WTC11 (cell line): ENCODE measurements around the gene ALKBH2. TPM values are rescaled to one million over a fixed set of nuclear protein-coding genes. Genes with fewer than 3 reads are reported as not detected.

Experiments
- ATAC-seq: fragments of 200-7000 bp; cut with Tn5 transposase; 2 replicates; pipeline ENCODE4 v1.10.0; 2021; ENCODE audit warnings: mild to moderate bottlenecking, moderate library complexity
- CTCF ChIA-PET: fragments of 300-600 bp; sonication (Branson Sonifier 250); formaldehyde crosslinking; loops from one replicate; lab custom pipeline; 2021; ENCODE audit warnings: antibody characterized with exemption; lab: Charles Lee
- POLR2A ChIA-PET: fragments of 350-600 bp; sonication (Branson Sonifier 250); formaldehyde crosslinking; loops from one replicate; lab custom pipeline; 2021; ENCODE audit warnings: antibody characterized with exemption; lab: Charles Lee
- DNase-seq: peaks from one replicate; pipeline ENCODE4 v3.0.0; 2021; ENCODE audit warnings: low spot score
- H3K27ac Mint-ChIP-seq: 2 replicates; pipeline ENCODE4 v1.8.0; 2021; ENCODE audit warnings: mixed read lengths
- H3K27me3 Mint-ChIP-seq: 2 replicates; pipeline ENCODE4 v1.8.0; 2021; ENCODE audit warnings: low read depth, mild to moderate bottlenecking, moderate library complexity, mixed read lengths
- H3K36me3 Mint-ChIP-seq: 2 replicates; pipeline ENCODE4 v1.8.0; 2021; ENCODE audit warnings: mixed read lengths
- H3K4me1 Mint-ChIP-seq: 2 replicates; pipeline ENCODE4 v1.8.0; 2022; ENCODE audit warnings: mixed read lengths
- H3K4me3 Mint-ChIP-seq: 2 replicates; pipeline ENCODE4 v1.8.0; 2021; ENCODE audit warnings: mild to moderate bottlenecking, moderate library complexity, mixed read lengths
- H3K9me3 Mint-ChIP-seq: 2 replicates; pipeline ENCODE4 v1.8.0; 2021; ENCODE audit warnings: mixed read lengths
- ELF4 ChIP-seq: sonication (generic); formaldehyde crosslinking; IDR thresholded peaks from 2 replicates; pipeline ENCODE4 v1.8.1; 2022; ENCODE audit warnings: low read depth, mild to moderate bottlenecking, moderate library complexity, missing genetic modification reagents
- ESRRA ChIP-seq: sonication (generic); formaldehyde crosslinking; IDR thresholded peaks from 2 replicates; pipeline ENCODE4 v1.8.1; 2022; ENCODE audit warnings: mild to moderate bottlenecking, missing genetic modification reagents, borderline replicate concordance
- GABPB1 ChIP-seq: sonication (generic); formaldehyde crosslinking; IDR thresholded peaks from 2 replicates; pipeline ENCODE4 v1.8.1; 2023; ENCODE audit warnings: mild to moderate bottlenecking, missing genetic modification reagents
- MXD4 ChIP-seq: fragments of 250-450 bp; sonication (Bioruptor Pico); IDR thresholded peaks from 2 replicates; pipeline ENCODE4 v1.8.0; 2021; ENCODE audit warnings: mild to moderate bottlenecking, moderate library complexity, borderline replicate concordance
- ZNF121 ChIP-seq: sonication (generic); formaldehyde crosslinking; IDR thresholded peaks from 2 replicates; pipeline ENCODE4 v1.8.0; 2023; ENCODE audit warnings: missing genetic modification reagents
- total RNA-seq: library from RNA; stranded (reverse); gene quantifications from 3 replicates; pipeline ENCODE4 v1.2.3, GENCODE V29; 2021
- TF ChIP-seq, protein P1 (sequence below): sonication (generic); formaldehyde crosslinking; IDR thresholded peaks from 2 replicates; pipeline ENCODE4 v1.8.1; 2023; ENCODE audit warnings: mild to moderate bottlenecking, moderate library complexity, missing genetic modification reagents
- TF ChIP-seq, protein P2 (sequence below): sonication (generic); formaldehyde crosslinking; IDR thresholded peaks from 2 replicates; pipeline ENCODE4 v1.8.1; 2023; ENCODE audit warnings: mild to moderate bottlenecking, missing genetic modification reagents, borderline replicate concordance
- TF ChIP-seq, protein P3 (sequence below): sonication (generic); formaldehyde crosslinking; IDR thresholded peaks from 2 replicates; pipeline ENCODE4 v1.8.0; 2023; ENCODE audit warnings: mild to moderate bottlenecking, missing genetic modification reagents

ALKBH2 gene
- total RNA-seq, 1 experiment from 2014 or later: 15.2 TPM

DNA sequence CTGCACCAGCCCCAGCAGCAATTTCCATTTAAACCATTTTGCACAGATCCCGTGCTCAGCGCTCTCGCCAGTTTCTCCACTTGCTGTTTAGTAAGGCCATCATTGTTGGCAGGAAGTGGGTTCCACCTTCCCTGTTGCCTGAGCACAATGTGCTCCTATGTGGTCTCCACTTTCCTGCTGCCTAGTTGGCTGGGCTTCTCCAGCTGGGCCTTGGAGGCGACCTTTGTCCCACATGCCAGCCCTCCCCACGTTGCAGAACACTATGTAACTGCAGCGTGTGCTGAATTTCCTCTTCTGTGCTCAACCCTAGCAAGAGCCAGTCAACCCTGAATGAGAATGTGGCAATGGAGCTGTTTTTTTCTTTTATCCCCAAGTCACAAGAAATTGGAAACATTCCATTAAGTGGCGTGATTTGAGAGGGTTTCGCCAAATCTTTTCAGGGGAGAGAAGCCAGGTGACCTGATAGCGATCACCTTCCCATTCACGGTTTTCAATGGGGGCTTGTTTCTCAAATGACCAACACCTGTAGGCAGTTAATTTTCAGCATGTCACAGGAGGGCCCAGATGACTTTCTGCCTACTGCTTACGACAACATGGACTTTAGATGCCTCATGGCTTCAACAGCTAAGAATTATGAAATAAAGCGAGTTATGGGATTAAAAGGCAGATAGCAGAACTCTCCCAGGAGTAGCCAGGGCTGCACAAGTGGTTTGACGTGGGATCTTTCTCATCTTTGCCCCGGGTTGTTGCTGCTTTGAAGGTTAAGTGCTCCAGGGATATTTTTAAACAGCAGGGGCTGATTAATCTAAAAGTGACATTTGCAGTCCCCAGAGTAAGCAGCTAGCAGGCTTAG is 22.7 kb upstream of the ALKBH2 start, which contains the start of gene ACACB:
Gene ACACB, plus strand, starts transcription at position 830 of the 853 bp plus-strand sequence. CDS start 22,819 bp downstream, outside the sequence.
- H3K36me3 Mint-ChIP-seq: no peaks in the 10 kb centered on the region
- POLR2A ChIA-PET: interaction anchor here (0.7 kb wide), 1 partner anchor 10 kb away, joined by 7 read pairs; no protein-coding TSS in a partner anchor
- TF ChIP-seq ELF4 (CRISPR knock-in tag): no peak
- no peak for TF ChIP-seq ESRRA (CRISPR knock-in tag)
- TF ChIP-seq GABPB1 (CRISPR knock-in tag): no peak
- TF ChIP-seq, protein P1, sequence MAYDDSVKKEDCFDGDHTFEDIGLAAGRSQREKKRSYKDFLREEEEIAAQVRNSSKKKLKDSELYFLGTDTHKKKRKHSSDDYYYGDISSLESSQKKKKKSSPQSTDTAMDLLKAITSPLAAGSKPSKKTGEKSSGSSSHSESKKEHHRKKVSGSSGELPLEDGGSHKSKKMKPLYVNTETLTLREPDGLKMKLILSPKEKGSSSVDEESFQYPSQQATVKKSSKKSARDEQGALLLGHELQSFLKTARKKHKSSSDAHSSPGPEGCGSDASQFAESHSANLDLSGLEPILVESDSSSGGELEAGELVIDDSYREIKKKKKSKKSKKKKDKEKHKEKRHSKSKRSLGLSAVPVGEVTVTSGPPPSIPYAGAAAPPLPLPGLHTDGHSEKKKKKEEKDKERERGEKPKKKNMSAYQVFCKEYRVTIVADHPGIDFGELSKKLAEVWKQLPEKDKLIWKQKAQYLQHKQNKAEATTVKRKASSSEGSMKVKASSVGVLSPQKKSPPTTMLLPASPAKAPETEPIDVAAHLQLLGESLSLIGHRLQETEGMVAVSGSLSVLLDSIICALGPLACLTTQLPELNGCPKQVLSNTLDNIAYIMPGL (CRISPR knock-in tag): no peak
- TF ChIP-seq, protein P2, sequence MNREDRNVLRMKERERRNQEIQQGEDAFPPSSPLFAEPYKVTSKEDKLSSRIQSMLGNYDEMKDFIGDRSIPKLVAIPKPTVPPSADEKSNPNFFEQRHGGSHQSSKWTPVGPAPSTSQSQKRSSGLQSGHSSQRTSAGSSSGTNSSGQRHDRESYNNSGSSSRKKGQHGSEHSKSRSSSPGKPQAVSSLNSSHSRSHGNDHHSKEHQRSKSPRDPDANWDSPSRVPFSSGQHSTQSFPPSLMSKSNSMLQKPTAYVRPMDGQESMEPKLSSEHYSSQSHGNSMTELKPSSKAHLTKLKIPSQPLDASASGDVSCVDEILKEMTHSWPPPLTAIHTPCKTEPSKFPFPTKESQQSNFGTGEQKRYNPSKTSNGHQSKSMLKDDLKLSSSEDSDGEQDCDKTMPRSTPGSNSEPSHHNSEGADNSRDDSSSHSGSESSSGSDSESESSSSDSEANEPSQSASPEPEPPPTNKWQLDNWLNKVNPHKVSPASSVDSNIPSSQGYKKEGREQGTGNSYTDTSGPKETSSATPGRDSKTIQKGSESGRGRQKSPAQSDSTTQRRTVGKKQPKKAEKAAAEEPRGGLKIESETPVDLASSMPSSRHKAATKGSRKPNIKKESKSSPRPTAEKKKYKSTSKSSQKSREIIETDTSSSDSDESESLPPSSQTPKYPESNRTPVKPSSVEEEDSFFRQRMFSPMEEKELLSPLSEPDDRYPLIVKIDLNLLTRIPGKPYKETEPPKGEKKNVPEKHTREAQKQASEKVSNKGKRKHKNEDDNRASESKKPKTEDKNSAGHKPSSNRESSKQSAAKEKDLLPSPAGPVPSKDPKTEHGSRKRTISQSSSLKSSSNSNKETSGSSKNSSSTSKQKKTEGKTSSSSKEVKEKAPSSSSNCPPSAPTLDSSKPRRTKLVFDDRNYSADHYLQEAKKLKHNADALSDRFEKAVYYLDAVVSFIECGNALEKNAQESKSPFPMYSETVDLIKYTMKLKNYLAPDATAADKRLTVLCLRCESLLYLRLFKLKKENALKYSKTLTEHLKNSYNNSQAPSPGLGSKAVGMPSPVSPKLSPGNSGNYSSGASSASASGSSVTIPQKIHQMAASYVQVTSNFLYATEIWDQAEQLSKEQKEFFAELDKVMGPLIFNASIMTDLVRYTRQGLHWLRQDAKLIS (CRISPR knock-in tag): no peak
- TF ChIP-seq, all 79 proteins: peak for 0
- CTCF ChIA-PET: interaction anchor here (0.8 to 1.0 kb wide), 3 partner anchors 18 to 278 kb away, joined by 3 read pairs; no protein-coding TSS in a partner anchor
- DNase-seq (no peak), ATAC-seq (0 out of 2 replicates have a peak, but pooled peaks have one; percentile 6)
- H3K9me3 Mint-ChIP-seq: no peaks in the 10 kb centered on the region; the same call in 1 of the 2 replicates
- H3K4me1 Mint-ChIP-seq: peaks cover 13% of the 10 kb centered on the region
- no peak within 1 kb of the TSS for H3K4me3 Mint-ChIP-seq
- no peaks in the 10 kb centered on the region for H3K27me3 Mint-ChIP-seq
- peak within 1 kb of the TSS; percentile 27; the same call in 1 of the 2 replicates for H3K27ac Mint-ChIP-seq

DNA sequence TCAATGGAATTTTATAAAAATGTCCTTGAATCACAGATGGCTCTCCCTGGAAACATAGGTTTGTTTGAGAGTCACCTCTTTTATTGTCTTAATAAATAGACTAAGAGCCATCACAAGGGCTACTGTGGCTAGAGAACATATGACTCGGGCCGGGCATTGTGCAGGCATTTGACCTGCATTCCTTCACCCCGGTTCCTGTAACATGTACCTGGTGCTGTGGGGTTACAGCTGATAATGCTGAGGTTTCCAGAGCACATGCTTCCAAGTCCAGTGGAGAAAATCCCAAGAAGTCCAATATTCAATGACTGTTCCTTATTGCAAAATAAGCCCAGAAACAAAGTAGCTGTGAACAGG is 22.1 kb upstream of the ALKBH2 start:
- no peak for TF ChIP-seq MXD4 (CRISPR knock-in tag)
- no peak overlapping the region for H3K27ac Mint-ChIP-seq
- ChIA-PET POLR2A (no interaction called here), CTCF (interaction anchor here (1.0 kb wide), 2 partner anchors 19 to 279 kb away, joined by 3 read pairs; no protein-coding TSS in a partner anchor)
- no peaks in the 10 kb centered on the region; the same call in 1 of the 2 replicates for H3K9me3 Mint-ChIP-seq
- no peaks in the 10 kb centered on the region; the same call in 1 of the 2 replicates for H3K36me3 Mint-ChIP-seq
- DNase-seq (no peak), ATAC-seq (no peak)
- H3K4me3 Mint-ChIP-seq: no peak overlapping the region
- H3K4me1 Mint-ChIP-seq: peaks cover 18% of the 10 kb centered on the region
- H3K27me3 Mint-ChIP-seq: no peaks in the 10 kb centered on the region

DNA sequence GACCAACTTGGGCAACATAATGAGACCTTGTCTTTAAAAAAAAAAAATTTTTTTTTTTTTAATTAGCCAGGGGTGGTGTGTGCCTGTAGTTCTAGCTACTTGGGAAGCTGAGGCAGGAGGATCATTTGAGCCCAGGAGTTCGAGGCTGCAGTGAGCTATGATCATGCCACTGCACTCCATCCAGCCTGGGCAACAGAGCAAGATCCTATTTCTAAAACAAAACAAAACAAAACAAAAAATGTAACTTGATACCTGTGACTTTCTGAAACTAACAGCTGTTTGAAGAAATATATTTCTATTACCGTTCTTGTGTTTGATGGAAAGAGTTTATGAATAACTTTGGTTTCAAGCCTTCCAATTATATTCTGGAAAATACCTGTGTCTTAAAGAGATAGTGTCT is 21.4 kb upstream of the ALKBH2 start:
- DNase-seq (no peak), ATAC-seq (no peak)
- H3K9me3 Mint-ChIP-seq: no peaks in the 10 kb centered on the region; the same call in 1 of the 2 replicates
- POLR2A ChIA-PET: no interaction called here
- TF ChIP-seq, protein P3, sequence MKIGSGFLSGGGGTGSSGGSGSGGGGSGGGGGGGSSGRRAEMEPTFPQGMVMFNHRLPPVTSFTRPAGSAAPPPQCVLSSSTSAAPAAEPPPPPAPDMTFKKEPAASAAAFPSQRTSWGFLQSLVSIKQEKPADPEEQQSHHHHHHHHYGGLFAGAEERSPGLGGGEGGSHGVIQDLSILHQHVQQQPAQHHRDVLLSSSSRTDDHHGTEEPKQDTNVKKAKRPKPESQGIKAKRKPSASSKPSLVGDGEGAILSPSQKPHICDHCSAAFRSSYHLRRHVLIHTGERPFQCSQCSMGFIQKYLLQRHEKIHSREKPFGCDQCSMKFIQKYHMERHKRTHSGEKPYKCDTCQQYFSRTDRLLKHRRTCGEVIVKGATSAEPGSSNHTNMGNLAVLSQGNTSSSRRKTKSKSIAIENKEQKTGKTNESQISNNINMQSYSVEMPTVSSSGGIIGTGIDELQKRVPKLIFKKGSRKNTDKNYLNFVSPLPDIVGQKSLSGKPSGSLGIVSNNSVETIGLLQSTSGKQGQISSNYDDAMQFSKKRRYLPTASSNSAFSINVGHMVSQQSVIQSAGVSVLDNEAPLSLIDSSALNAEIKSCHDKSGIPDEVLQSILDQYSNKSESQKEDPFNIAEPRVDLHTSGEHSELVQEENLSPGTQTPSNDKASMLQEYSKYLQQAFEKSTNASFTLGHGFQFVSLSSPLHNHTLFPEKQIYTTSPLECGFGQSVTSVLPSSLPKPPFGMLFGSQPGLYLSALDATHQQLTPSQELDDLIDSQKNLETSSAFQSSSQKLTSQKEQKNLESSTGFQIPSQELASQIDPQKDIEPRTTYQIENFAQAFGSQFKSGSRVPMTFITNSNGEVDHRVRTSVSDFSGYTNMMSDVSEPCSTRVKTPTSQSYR (CRISPR knock-in tag): no peak
- TF ChIP-seq ZNF121 (CRISPR knock-in tag): 0 out of 2 replicates have a peak, but pooled peaks have one; percentile 43
- peaks cover 21% of the 10 kb centered on the region for H3K4me1 Mint-ChIP-seq
- CTCF ChIA-PET: no interaction called here
- peaks cover 4% of the 10 kb centered on the region; the same call in 1 of the 2 replicates for H3K36me3 Mint-ChIP-seq
- H3K27ac Mint-ChIP-seq: no peak overlapping the region
- H3K27me3 Mint-ChIP-seq: no peaks in the 10 kb centered on the region
- H3K4me3 Mint-ChIP-seq: no peak overlapping the region
